ENCODE data around the gene GJB2. TPM values are rescaled to one million over a fixed set of nuclear protein-coding genes. Genes with fewer than 3 reads are reported as not detected.

Gene GJB2
- total and polyA plus RNA-seq, 2 of the 8 experiments (the other 6 are each of a cell fraction or from before 2014, with no cell fraction given), result 0.20 to 0.21 TPM

- Histone ChIP-seq H4K5ac (ENCODE audit: insufficient read length, low read depth, low read length) (no peak overlapping the region), H4K8ac (ENCODE audit: extremely low read depth, insufficient read depth, low read length) (no peak overlapping the region), H3K79me1 (ENCODE audit: low read depth, low read length) (no peaks in the 10 kb centered on the region), H3K36me3 (ENCODE audit: control insufficient read depth in 2 of 4, insufficient read depth in 4 of 4, low read length in 3 of 4) (no peaks in the 10 kb centered on the region), H2BK120ac (replicated peaks; ENCODE audit: low read depth, low read length) (no peak overlapping the region), H4K20me1 (replicated peaks in 1 of 2; ENCODE audit: control insufficient read depth in 1 of 2, insufficient read depth in 2 of 2, low read length in 2 of 2) (no peaks in the 10 kb centered on the region), H3K9me3 (ENCODE audit: insufficient read depth in 2 of 2, low read depth in 1 of 2, low read length in 1 of 2) (no peaks in the 10 kb centered on the region), H3K23ac (ENCODE audit: insufficient read length) (no peak overlapping the region), H2BK20ac (ENCODE audit: low read length) (no peak overlapping the region), H3K14ac (ENCODE audit: insufficient read length) (no peak overlapping the region), H3K27ac (ENCODE audit: low read depth, low read length) (no peak overlapping the region), H2BK12ac (ENCODE audit: low read depth, low read length) (no peak overlapping the region), H4K91ac (replicated peaks; ENCODE audit: insufficient read length, low read length) (no peak overlapping the region), H3K23me2 (ENCODE audit: low read depth, low read length) (no peaks in the 10 kb centered on the region), H3K18ac (ENCODE audit: extremely low read depth, low read length) (no peak overlapping the region), H3K4ac (replicated peaks; ENCODE audit: insufficient read length, low read depth, low read length) (no peak overlapping the region), H3K4me3 (ENCODE audit: extremely low read depth in 1 of 4, insufficient read depth in 2 of 4, low read depth in 3 of 4, low read length in 4 of 4) (no peak overlapping the region), H2BK15ac (ENCODE audit: low read length) (no peak overlapping the region), H3K9ac (replicated peaks in 1 of 4; ENCODE audit: extremely low read depth in 1 of 4, low read depth in 3 of 4, low read length in 3 of 4) (no peak overlapping the region), H3K4me1 (replicated peaks in 1 of 4; ENCODE audit: control insufficient read depth in 3 of 4, insufficient read depth in 4 of 4, low read length in 3 of 4) (no peaks in the 10 kb centered on the region), H3K79me2 (ENCODE audit: control insufficient read depth in 1 of 2, insufficient read depth in 2 of 2, low read length in 2 of 2) (no peaks in the 10 kb centered on the region), H2AK5ac (ENCODE audit: low read depth, low read length) (no peak overlapping the region), H3K4me2 (ENCODE audit: insufficient read depth in 1 of 2, low read depth in 2 of 2, low read length in 2 of 2) (no peak overlapping the region), H2AFZ (ENCODE audit: low read length) (no peak overlapping the region), H3K27me3 (replicated peaks in 1 of 4; ENCODE audit: control insufficient read depth in 3 of 4, extremely low read depth in 1 of 4, insufficient read depth in 3 of 4, low read length in 3 of 4) (no peaks in the 10 kb centered on the region), H2BK5ac (ENCODE audit: low read depth, low read length) (no peak overlapping the region), H3K56ac (replicated peaks; ENCODE audit: insufficient read length, low read depth, low read length) (no peak overlapping the region)
- DNase-seq (ENCODE audit: low read depth in 1 of 2, low spot score in 2 of 2) (no peak), FAIRE-seq (no peak)
- POLR2A ChIA-PET (ENCODE audit: partially characterized antibody), result no interaction called here
- CTCF ChIA-PET (ENCODE audit: partially characterized antibody), result interaction anchor here (0.8 to 1.0 kb wide), 2 partner anchors 19 to 41 kb away, joined by 3 to 5 read pairs; no protein-coding TSS in a partner anchor
- 90% methylated on average over 7 of the region's 7 CpGs; no CpG with 5 or more reads in 1 of the 2 experiments for WGBS, 2 experiments (ENCODE audit: extremely low coverage in 1 of 2, insufficient coverage in 1 of 2, insufficient read length in 1 of 2, insufficient replicate concordance in 2 of 2, low coverage in 1 of 2, low lambda C conversion rate in 2 of 2, missing lambda C conversion rate in 1 of 2)
- TF ChIP-seq HDAC6 (IDR thresholded peaks at IDR 0.05; ENCODE audit: low read depth, low read length) (no peak), ZNF274 (IDR thresholded peaks at IDR 0.05; ENCODE audit: borderline replicate concordance, extremely low read depth, low read length) (no peak), MAX (IDR thresholded peaks at IDR 0.05) (no peak), CTBP2 (IDR thresholded peaks at IDR 0.05; ENCODE audit: borderline replicate concordance, insufficient read depth, insufficient read length, low read length) (no peak), TCF12 (IDR thresholded peaks at IDR 0.05; ENCODE audit: low read depth, low read length) (no peak), SP4 (IDR thresholded peaks at IDR 0.05; ENCODE audit: low read length) (no peak), CREB1 (IDR thresholded peaks at IDR 0.05) (no peak)
Measured at GRCh38 chr13:20168396-20168795, 24.3 kb downstream of the GJB2 start.
